Muscle of arm (tissue), 12 donors: ENCODE results near the gene SLC4A1. TPM values are rescaled to one million over a fixed set of nuclear protein-coding genes. Genes with fewer than 3 reads are reported as not detected.

Experiments used
- DNase-seq: peaks from one replicate; pipeline ENCODE4 v3.0.0-alpha.2; 2013
- polyA plus RNA-seq, 12 donors: library from polyadenylated mRNA; unstranded; fragments of 120-200 nt; gene quantifications; one replicate each; pipeline ENCODE4 v1.2.1, GENCODE V29; 2013; ENCODE audit not compliant: insufficient read length in 12 of 12

The SLC4A1 gene
- polyA plus RNA-seq, 12 donors, result 3.7 to 36.3 (median 7.8) TPM; not detected in 1

- DNase-seq, result peak; percentile 86
Observed at GRCh38 chr17:44221084-44221861, 46.7 kb downstream of the SLC4A1 start.

GRCh38 chr17:44220213-44221083 lies 47.5 kb downstream of the SLC4A1 start:
- DNase-seq, result peak; percentile 48

DNA sequence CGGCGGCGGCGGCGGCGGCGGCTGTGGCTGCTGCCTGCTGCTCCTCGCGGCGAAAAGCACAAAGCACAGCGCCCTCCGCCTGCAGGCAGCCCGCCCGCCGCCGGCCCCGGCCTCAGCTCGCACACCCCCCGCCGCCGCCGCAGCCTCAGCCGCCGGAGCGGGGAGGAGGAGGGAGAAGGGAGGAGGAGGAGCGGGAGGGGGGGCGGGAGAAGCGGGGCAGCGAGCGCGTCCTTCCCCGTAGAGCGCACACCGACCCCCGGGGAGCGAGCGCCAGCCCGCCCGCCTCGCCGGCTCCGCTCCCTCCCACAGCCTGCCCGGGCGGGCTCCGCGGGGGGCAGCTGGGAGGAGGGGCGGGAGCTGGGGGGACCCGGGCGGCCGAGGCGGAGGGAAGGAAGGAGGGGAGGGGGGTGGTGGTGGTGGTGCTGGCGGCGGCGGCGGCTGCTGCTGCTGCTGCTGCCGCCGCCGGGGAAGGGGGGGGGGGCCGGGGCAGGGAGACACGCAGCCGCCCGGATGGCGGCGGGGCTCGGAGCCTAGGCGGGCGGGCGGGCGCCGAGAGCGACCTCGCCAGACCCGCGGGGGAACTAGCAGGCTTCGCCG lies 48.2 kb downstream of the SLC4A1 start, which contains the start of gene UBTF:
Gene UBTF, minus strand, starts transcription at position 60 of the 597 bp plus-strand sequence. CDS start 1,446 bp downstream, outside the sequence.
- peak; percentile 59 for DNase-seq

DNA sequence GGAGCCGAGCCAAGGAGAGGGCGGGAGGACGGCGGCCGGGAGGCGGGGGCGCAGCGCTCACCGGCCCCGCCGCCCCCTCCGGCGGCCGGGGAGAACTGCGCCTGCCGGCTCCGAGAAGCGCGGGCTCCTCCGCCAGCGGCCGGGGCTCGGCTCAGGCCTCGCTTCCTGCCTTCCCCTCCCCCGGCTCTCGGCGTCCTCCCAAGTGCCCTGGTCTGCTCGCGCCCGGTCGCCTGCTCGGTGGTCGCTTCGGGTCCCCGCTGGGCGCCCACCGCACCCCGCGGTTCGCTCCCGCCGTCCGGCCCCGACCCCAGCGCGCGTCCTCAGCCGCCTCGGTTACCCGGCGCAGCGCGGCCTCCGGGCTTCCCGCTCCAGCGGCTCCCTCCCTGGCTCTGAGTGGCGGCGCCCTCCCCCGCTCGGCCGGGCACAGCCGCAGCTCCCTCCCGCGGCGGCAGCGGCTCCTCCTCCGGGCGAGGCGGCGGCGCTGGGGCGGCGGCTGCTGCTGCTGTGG lies 48.8 kb downstream of the SLC4A1 start:
- DNase-seq, result peak; percentile 61

DNA sequence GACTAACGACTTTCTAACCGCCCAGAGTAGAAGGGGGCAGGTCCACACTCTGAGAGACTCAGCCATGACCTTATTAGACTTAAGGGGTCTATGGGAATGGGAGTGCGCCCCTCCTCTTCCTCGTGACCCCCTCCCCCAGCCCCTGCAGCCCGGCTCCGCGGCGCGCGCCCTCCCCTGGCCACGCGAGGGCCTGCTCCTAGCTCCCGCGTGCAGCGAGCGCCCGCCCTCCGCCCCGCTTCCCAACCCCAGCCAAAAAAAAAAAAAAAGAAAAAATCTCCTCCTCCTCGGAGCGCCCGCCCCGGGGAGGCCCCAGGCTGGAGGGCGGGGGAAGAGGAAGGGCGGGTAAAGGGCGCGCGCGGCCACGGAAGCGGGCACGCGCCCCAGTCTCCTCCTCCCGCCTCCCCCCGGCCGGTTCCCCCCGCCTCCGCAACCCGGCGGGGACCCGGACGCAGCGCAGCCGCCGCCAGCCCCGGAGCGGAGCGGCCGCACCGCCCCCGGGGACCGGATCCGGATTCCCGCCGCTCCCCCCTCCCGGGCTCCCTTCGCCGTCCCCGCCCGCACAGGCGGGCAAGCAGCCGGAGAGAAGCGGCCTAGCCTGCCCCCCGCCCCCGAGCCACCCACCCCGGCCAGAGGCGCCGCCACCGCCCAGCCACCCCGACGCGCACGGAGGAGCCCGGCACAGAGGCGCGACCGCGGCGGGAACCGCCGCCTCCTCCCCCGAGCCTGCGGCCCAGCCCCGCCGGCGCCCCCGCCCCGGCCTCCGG lies 49.4 kb downstream of the SLC4A1 start:
- DNase-seq, result peak; percentile 93

GRCh38 chr17:44217738-44218343 lies 50.1 kb downstream of the SLC4A1 start:
- no peak for DNase-seq

DNA sequence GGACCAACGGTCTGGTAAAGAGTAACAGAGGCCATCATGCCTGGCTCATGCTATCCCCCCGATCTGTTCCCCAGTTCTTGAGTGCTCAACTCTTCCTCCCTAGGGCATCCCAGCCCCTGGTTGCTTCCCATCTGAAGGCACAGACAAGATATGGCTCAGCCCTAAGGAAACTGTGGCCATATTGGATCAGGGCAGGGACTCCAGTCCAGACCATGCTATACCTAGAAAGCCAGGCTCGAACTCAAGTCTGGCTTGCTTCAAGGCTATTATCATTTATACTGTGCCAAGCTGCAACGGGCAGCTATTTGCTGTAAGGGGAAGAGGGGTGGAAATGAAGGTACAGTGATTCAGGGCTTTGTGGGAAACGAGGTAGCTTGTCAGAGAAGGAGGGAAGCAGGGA lies 51.2 kb downstream of the SLC4A1 start:
- DNase-seq, result no peak

DNA sequence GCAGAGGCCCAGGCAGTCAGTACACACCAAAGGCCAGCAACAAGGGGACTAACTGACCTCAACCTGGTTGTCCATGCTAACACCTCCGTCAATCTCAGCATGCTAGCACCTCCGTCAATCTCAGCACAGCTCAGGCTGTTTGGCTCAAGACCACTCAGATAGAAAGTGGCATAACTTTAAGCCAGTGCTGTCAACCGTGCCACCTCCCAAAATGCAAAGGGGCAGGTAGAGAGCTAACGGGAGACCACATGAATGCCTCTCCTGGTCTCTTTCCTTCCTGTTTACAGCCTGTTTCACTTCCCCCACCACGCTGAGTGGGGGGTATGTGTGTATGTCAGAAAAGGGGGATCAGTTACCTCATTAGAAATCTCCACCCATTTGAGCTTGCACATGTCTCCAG lies 51.8 kb downstream of the SLC4A1 start:
- no peak for DNase-seq

DNA sequence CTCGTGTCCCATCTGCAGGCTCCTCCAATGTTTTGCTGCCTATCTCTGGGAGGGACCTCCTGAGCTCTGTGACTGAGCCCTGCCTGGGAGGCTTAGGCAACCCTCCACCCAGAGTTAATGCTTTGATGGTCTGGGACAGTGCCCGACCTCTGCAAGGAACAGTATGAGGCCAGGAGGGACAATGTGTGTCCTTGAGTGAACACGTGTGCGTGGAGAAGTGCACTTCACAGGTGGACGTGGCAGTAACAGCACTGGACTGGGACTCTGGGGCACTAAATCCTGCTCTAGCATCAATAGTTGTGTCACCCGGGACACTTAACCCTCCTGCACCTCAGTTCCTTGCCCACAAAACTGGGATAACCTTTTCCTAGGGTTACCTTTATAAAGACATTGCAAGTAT lies 53.0 kb downstream of the SLC4A1 start:
- no peak for DNase-seq

DNA sequence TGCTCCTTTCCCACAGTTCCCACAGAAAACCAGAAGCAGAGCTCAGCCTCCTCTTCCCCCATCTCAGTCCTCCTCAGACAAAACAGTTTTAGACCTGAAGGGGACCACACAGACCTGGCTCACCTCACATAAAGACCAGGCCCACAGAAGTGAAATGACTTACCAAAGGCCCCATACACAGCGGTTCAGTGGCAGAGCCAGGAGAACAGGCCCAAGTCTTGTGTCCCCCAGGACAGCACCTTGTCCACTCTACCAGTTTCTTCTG lies 53.8 kb downstream of the SLC4A1 start:
- DNase-seq, result no peak

GRCh38 chr17:44213403-44214229 lies 54.3 kb downstream of the SLC4A1 start:
- DNase-seq, result no peak

GRCh38 chr17:44212507-44213402 lies 55.2 kb downstream of the SLC4A1 start:
- no peak for DNase-seq

- DNase-seq, result no peak
Observed at GRCh38 chr17:44211281-44212265, 56.4 kb downstream of the SLC4A1 start.

- peak; percentile 82 for DNase-seq
Observed at GRCh38 chr17:44210342-44211192, 57.4 kb downstream of the SLC4A1 start.

- no peak for DNase-seq
Observed at GRCh38 chr17:44209786-44210341, 58.1 kb downstream of the SLC4A1 start.

DNA sequence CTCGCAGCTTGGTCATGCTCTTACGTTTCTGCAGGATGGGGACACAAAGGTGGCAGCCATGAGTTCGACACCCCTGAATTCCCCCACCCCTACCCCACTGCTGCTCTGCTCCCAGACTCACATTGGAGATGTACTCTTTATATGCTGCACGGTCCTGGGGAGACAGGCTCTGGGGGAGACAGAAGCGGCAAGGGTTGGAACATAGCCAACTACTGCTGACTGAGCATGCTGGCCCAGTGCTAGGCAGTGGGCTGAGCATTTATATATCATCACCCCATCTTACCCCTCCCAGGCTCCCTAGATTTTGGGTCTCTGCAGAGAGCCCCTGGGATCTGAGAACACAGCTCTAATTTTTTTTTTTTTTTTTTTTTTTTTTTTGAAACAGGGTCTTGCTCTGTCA lies 60.2 kb downstream of the SLC4A1 start:
- DNase-seq, result no peak

GRCh38 chr17:44207319-44207718 lies 60.6 kb downstream of the SLC4A1 start:
- no peak for DNase-seq
